HepG2 (cell line): Measurements from ENCODE around the gene TRIM10. TPM values are rescaled to one million over a fixed set of nuclear protein-coding genes. Genes with fewer than 3 reads are reported as not detected.

Experiments used
- AGO1 ChIP-seq: fragments of 200-400 bp; formaldehyde crosslinking; IDR thresholded peaks from 2 replicates; pipeline ENCODE4 v1.6.1; 2017; ENCODE audit warnings: mild to moderate bottlenecking, low read depth, low read length, moderate library complexity; ENCODE audit not compliant: poor library complexity, severe bottlenecking
- CEBPG ChIP-seq: IDR thresholded peaks from 2 replicates; pipeline ENCODE4 v1.6.1; 2016
- CENPX ChIP-seq: sonication (generic); formaldehyde crosslinking; IDR thresholded peaks from 2 replicates; pipeline ENCODE4 v1.9.0; 2021; ENCODE audit warnings: mild to moderate bottlenecking, missing genetic modification reagents, moderate library complexity
- EED ChIP-seq: sonication (generic); formaldehyde crosslinking; IDR thresholded peaks from 2 replicates; pipeline ENCODE4 v1.5.0; 2020; ENCODE audit warnings: mild to moderate bottlenecking, missing genetic modification reagents
- GFI1 ChIP-seq: sonication (generic); formaldehyde crosslinking; IDR thresholded peaks from 2 replicates; pipeline ENCODE4 v1.5.0; 2020; ENCODE audit warnings: missing genetic modification reagents, mild to moderate bottlenecking, borderline replicate concordance
- MAZ ChIP-seq, 2 experiments: sonication (generic) in 1 of 2; formaldehyde crosslinking in 1 of 2; IDR thresholded peaks; 2 replicates each; pipeline versions ENCODE4 v1.5.0 to v1.6.1; 2012 to 2020; ENCODE audit warnings: low read depth in 2 of 2, mild to moderate bottlenecking in 2 of 2, borderline replicate concordance in 1 of 2, improper control_type of control experiment in 1 of 2, low read length in 1 of 2, missing genetic modification reagents in 1 of 2, moderate library complexity in 1 of 2
- NFATC3 ChIP-seq: sonication (generic); formaldehyde crosslinking; IDR thresholded peaks from 2 replicates; pipeline ENCODE4 v1.5.1; 2020; ENCODE audit warnings: mild to moderate bottlenecking, missing genetic modification reagents
- PLRG1 ChIP-seq: fragments of 450-650 bp; conservative IDR thresholded peaks from 2 replicates; pipeline ENCODE4 v1.6.1; 2016
- SMAD1 ChIP-seq: sonication (generic); formaldehyde crosslinking; IDR thresholded peaks from 2 replicates; pipeline ENCODE4 v1.4.0; 2020; ENCODE audit warnings: missing genetic modification reagents, low read depth, mild to moderate bottlenecking, borderline replicate concordance
- SOX13 ChIP-seq, 3 experiments: fragments of 450-650 bp in 1 of 3; sonication (generic) in 1 of 3; formaldehyde crosslinking in 1 of 3; IDR thresholded peaks in 2 of 3; conservative IDR thresholded peaks in 1 of 3; 2 replicates each; pipeline versions ENCODE4 v1.5.0 to v1.6.1; 2016 to 2020; ENCODE audit warnings: antibody characterized with exemption in 1 of 3, mild to moderate bottlenecking in 1 of 3, missing compliant biosample characterization in 1 of 3, missing genetic modification reagents in 1 of 3, moderate library complexity in 1 of 3
- ZBTB2 ChIP-seq: sonication (generic); formaldehyde crosslinking; IDR thresholded peaks from 2 replicates; pipeline ENCODE4 v1.8.0; 2022; ENCODE audit warnings: low read depth, missing genetic modification reagents
- ZHX2 ChIP-seq, 2 experiments: sonication (generic) in 1 of 2; formaldehyde crosslinking in 1 of 2; IDR thresholded peaks; 2 replicates each; pipeline versions ENCODE4 v1.6.1 to v1.9.0; 2014 to 2022; ENCODE audit warnings: antibody characterized with exemption in 1 of 2, borderline replicate concordance in 1 of 2, inconsistent platforms in 1 of 2, low read depth in 1 of 2, missing genetic modification reagents in 1 of 2
- ZNF136 ChIP-seq: sonication (generic); formaldehyde crosslinking; IDR thresholded peaks from 2 replicates; pipeline ENCODE4 v1.8.1; 2022; ENCODE audit warnings: low read depth, mild to moderate bottlenecking, moderate library complexity, missing genetic modification reagents
- ZNF17 ChIP-seq: sonication (generic); formaldehyde crosslinking; IDR thresholded peaks from 2 replicates; pipeline ENCODE4 v1.5.0; 2020; ENCODE audit warnings: mild to moderate bottlenecking, missing genetic modification reagents
- ZNF451 ChIP-seq: sonication (generic); formaldehyde crosslinking; IDR thresholded peaks from 2 replicates; pipeline ENCODE4 v1.5.0; 2020; ENCODE audit warnings: mild to moderate bottlenecking, missing genetic modification reagents
- polyA plus RNA-seq, 8 experiments: library from polyadenylated mRNA; depleted of rRNA in 3 of 8; stranded (reverse) in 7 of 8; unstranded in 1 of 8; fragments of >200 nt; fragmentation: Illumina TruSeq in 4 of 8; extraction: Trizol in 4 of 8; gene quantifications; 2 replicates each; pipeline versions ENCODE4 v1.2.1 to v1.2.3, GENCODE V29; 2011 to 2016; ENCODE audit warnings: low read depth in 4 of 8, missing spikeins in 1 of 8, mixed read lengths in 1 of 8; ENCODE audit not compliant: insufficient read depth in 1 of 8
- total RNA-seq, 5 experiments: library from RNA; depleted of rRNA; stranded (reverse); fragments of >200 nt; fragmentation: Illumina TruSeq; extraction: Trizol; gene quantifications; 2 replicates each; pipeline ENCODE4 v1.2.3, GENCODE V29; 2016; ENCODE audit warnings: low read depth in 1 of 5
- TF ChIP-seq, protein P1 (sequence below): IDR thresholded peaks from 2 replicates; pipeline ENCODE4 v1.6.1; 2016
- TF ChIP-seq, protein P2 (sequence below): sonication (generic); formaldehyde crosslinking; IDR thresholded peaks from 2 replicates; pipeline ENCODE4 v1.8.0; 2022; ENCODE audit warnings: mild to moderate bottlenecking, missing genetic modification reagents, moderate library complexity

TRIM10 gene
- total and polyA plus RNA-seq, 2 of the 13 experiments (the other 11 are each of a cell fraction or from before 2014, with no cell fraction given), result 4.1 to 6.8 TPM

DNA sequence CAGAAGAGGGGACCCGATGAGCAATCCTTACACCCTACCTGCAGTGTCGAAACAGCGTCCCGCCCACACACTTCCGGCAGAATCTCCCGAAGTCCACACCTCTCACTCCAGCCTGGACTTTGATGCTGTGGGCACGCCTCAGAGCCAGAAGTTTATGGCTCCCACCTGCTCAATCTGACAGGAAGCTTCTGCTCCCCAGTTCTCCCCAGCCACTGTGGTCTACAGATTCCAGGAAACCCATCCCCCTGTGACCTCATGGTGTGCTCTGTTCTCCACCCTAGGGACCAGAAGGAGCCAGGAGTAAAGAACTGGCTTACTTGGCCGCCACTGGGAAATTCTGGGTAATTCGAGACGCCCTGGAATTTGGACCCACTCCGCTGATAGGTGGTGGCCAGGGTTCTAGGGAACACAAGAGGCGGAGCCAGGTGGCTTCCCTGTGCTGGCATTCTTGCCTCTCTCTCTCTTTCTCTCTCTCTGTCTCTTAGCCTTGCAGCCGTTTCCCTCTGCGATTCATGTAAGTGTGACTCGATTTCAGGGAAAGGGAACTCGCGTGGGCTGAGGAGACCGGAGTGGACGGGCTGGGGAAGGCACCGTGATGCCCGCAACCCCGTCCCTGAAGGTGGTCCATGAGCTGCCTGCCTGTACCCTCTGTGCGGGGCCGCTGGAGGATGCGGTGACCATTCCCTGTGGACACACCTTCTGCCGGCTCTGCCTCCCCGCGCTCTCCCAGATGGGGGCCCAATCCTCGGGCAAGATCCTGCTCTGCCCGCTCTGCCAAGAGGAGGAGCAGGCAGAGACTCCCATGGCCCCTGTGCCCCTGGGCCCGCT lies 2.3 kb upstream of the TRIM10 start, which contains the start of gene TRIM15 (continued):
- no peak; the same call in 1 of the 2 replicates for TF ChIP-seq ZHX2 (IDR thresholded peaks at IDR 0.05; ENCODE audit: low read depth)
- no peak for TF ChIP-seq ZHX2 (CRISPR knock-in tag; IDR thresholded peaks at IDR 0.05; ENCODE audit: borderline replicate concordance)
- TF ChIP-seq CEBPG (CRISPR knock-in tag), result peak; percentile 87
- TF ChIP-seq GFI1 (CRISPR knock-in tag), result peak; percentile 89
- no peak for TF ChIP-seq SOX13 (IDR thresholded peaks at IDR 0.05)
- peak in 1 of 2 experiments; percentile 45; a peak in 2 of 4 replicates for TF ChIP-seq SOX13 (CRISPR knock-in tag; conservative IDR thresholded peaks at IDR 0.05 in 1 of 2, IDR thresholded peaks at IDR 0.05 in 1 of 2)
- TF ChIP-seq ZBTB2 (CRISPR knock-in tag), result peak; percentile 38; the same call in 1 of the 2 replicates
- TF ChIP-seq NFATC3 (CRISPR knock-in tag), result 0 out of 2 replicates have a peak, but pooled peaks have one; percentile 79
- no peak for TF ChIP-seq ZNF451 (CRISPR knock-in tag)
- TF ChIP-seq SMAD1 (CRISPR knock-in tag), result no peak
- TF ChIP-seq, protein P1, sequence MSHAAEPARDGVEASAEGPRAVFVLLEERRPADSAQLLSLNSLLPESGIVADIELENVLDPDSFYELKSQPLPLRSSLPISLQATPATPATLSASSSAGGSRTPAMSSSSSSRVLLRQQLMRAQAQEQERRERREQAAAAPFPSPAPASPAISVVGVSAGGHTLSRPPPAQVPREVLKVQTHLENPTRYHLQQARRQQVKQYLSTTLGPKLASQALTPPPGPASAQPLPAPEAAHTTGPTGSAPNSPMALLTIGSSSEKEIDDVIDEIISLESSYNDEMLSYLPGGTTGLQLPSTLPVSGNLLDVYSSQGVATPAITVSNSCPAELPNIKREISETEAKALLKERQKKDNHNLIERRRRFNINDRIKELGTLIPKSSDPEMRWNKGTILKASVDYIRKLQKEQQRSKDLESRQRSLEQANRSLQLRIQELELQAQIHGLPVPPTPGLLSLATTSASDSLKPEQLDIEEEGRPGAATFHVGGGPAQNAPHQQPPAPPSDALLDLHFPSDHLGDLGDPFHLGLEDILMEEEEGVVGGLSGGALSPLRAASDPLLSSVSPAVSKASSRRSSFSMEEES (CRISPR knock-in tag), result no peak
- peak; percentile 58 for TF ChIP-seq AGO1
- TF ChIP-seq ZNF136 (CRISPR knock-in tag), result peak; percentile 89
- TF ChIP-seq EED, result peak; percentile 79
- TF ChIP-seq, protein P2, sequence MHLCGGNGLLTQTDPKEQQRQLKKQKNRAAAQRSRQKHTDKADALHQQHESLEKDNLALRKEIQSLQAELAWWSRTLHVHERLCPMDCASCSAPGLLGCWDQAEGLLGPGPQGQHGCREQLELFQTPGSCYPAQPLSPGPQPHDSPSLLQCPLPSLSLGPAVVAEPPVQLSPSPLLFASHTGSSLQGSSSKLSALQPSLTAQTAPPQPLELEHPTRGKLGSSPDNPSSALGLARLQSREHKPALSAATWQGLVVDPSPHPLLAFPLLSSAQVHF, result peak; percentile 88; the same call in 1 of the 2 replicates
- no peak for TF ChIP-seq CENPX (CRISPR knock-in tag)
- no peak for TF ChIP-seq ZNF17 (CRISPR knock-in tag)
- TF ChIP-seq PLRG1, result no peak
- 0 out of 2 replicates have a peak, but pooled peaks have one; percentile 27 for TF ChIP-seq MAZ (IDR thresholded peaks at IDR 0.05; ENCODE audit: borderline replicate concordance, low read depth, low read length)
- TF ChIP-seq MAZ (CRISPR knock-in tag; IDR thresholded peaks at IDR 0.05; ENCODE audit: low read depth), result peak; percentile 73
